Measurements from ENCODE around the gene KCNH5. TPM values are rescaled to one million over a fixed set of nuclear protein-coding genes. Genes with fewer than 3 reads are reported as not detected.
"Not testable (repeated sequence)": the region's sequence is repeated elsewhere in the genome, so short reads cannot be mapped to it uniquely, and the experiment has no call there.

Gene KCNH5
- total RNA-seq, 1 donor from 2014 or later = 2.4 TPM

DNA sequence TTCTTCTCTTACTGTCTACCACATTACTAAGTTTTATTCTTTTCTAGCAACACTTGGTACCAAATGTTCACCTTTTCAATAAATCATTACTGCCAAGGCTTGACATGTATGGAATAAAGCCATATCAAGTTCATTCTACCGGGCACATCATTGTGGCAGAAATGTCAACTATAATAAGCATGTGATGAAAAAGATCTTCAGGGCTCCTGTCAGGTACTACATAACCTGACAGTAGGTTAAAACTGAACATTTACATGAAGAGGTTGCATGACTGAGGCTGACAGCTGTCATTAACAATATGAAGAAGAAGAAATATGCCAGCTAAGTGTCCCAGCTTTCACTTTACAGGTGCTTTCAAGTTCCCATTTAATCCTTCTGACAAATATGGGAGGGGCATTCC lies 178.9 kb downstream of the KCNH5 start:
- Histone ChIP-seq H3K4me2 (ENCODE audit: low read length) (no peak overlapping the region), H3K4me3 (ENCODE audit: insufficient read depth, low read depth, low read length) (no peak overlapping the region), H3K4me1 (ENCODE audit: insufficient read depth, low read length) (no peaks in the 10 kb centered on the region), H3K36me3 (ENCODE audit: insufficient read depth, low read length) (no peaks in the 10 kb centered on the region), H3K27ac (ENCODE audit: low read depth, low read length) (no peak overlapping the region), H4K20me1 (ENCODE audit: insufficient read depth, low read length) (no peaks in the 10 kb centered on the region), H3K27me3 (ENCODE audit: insufficient read depth, low read length) (no peaks in the 10 kb centered on the region), H2AFZ (ENCODE audit: low read depth, low read length) (no peak overlapping the region), H3K9ac (ENCODE audit: low read length) (no peak overlapping the region), H3K79me2 (ENCODE audit: insufficient read depth, low read length) (no peaks in the 10 kb centered on the region), H3K9me3 (ENCODE audit: insufficient read depth, low read depth, low read length) (no peaks in the 10 kb centered on the region)
- peaks cover 4% of the 10 kb centered on the region for H3K9me3 Mint-ChIP-seq (ENCODE audit: unreplicated experiment)
- H3K36me3 Mint-ChIP-seq (ENCODE audit: low read depth, unreplicated experiment) = no peaks in the 10 kb centered on the region
- DNase-seq (ENCODE audit: low read depth) (no peak), FAIRE-seq (no peak)
- no peak overlapping the region for H3K27ac Mint-ChIP-seq (ENCODE audit: unreplicated experiment)
- no peaks in the 10 kb centered on the region for H3K4me1 Mint-ChIP-seq (ENCODE audit: low read depth, unreplicated experiment)
- peaks cover 3% of the 10 kb centered on the region for H3K27me3 Mint-ChIP-seq (ENCODE audit: low read depth, unreplicated experiment)
- no peak overlapping the region for H3K4me3 Mint-ChIP-seq (ENCODE audit: unreplicated experiment)
- TF ChIP-seq, protein P1, sequence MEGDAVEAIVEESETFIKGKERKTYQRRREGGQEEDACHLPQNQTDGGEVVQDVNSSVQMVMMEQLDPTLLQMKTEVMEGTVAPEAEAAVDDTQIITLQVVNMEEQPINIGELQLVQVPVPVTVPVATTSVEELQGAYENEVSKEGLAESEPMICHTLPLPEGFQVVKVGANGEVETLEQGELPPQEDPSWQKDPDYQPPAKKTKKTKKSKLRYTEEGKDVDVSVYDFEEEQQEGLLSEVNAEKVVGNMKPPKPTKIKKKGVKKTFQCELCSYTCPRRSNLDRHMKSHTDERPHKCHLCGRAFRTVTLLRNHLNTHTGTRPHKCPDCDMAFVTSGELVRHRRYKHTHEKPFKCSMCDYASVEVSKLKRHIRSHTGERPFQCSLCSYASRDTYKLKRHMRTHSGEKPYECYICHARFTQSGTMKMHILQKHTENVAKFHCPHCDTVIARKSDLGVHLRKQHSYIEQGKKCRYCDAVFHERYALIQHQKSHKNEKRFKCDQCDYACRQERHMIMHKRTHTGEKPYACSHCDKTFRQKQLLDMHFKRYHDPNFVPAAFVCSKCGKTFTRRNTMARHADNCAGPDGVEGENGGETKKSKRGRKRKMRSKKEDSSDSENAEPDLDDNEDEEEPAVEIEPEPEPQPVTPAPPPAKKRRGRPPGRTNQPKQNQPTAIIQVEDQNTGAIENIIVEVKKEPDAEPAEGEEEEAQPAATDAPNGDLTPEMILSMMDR (IDR thresholded peaks at IDR 0.05; ENCODE audit: insufficient read depth, low read depth, low read length) = no peak
- no peak for TF ChIP-seq EZH2 (IDR thresholded peaks at IDR 0.05; ENCODE audit: insufficient read depth, low read length)

DNA sequence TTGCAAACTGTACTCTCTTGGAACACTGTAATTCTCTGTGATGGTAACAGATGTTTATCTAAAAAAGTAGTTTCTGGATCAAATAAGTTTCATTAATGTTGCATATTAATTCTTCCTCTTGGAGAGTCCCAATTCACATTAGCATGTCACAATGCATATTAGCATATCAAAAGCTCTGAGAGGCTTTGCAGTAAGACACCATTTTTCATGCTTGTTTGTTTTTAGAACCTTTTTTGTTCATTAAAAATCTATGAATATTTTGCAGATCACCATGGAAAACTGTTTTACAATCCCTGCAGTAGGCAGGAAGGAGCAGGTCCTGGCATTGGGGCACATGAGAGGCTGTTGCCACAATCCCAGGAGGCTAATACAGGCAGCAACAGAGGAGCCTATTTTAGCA lies 180.7 kb downstream of the KCNH5 start:
- H3K4me3 ChIP-seq (ENCODE audit: insufficient read depth, low read depth, low read length) = no peak overlapping the region
- no peak overlapping the region for H3K27ac Mint-ChIP-seq (ENCODE audit: unreplicated experiment)
- H3K4me1 Mint-ChIP-seq (ENCODE audit: low read depth, unreplicated experiment) = no peaks in the 10 kb centered on the region
- H3K36me3 Mint-ChIP-seq (ENCODE audit: low read depth, unreplicated experiment) = no peaks in the 10 kb centered on the region
- H3K27ac ChIP-seq (ENCODE audit: low read depth, low read length) = no peak overlapping the region
- H4K20me1 ChIP-seq (ENCODE audit: insufficient read depth, low read length) = no peaks in the 10 kb centered on the region
- FAIRE-seq (no peak), DNase-seq (ENCODE audit: low read depth) (no peak)
- no peaks in the 10 kb centered on the region for H3K4me1 ChIP-seq (ENCODE audit: insufficient read depth, low read length)
- no peaks in the 10 kb centered on the region for H3K36me3 ChIP-seq (ENCODE audit: insufficient read depth, low read length)
- no peak overlapping the region for H3K9ac ChIP-seq (ENCODE audit: low read length)
- H3K9me3 ChIP-seq (ENCODE audit: insufficient read depth, low read depth, low read length) = no peaks in the 10 kb centered on the region
- H3K4me3 Mint-ChIP-seq (ENCODE audit: unreplicated experiment) = no peak overlapping the region
- no peaks in the 10 kb centered on the region for H3K27me3 ChIP-seq (ENCODE audit: insufficient read depth, low read length)
- H3K4me2 ChIP-seq (ENCODE audit: low read length) = no peak overlapping the region
- no peak for TF ChIP-seq EZH2 (IDR thresholded peaks at IDR 0.05; ENCODE audit: insufficient read depth, low read length)
- TF ChIP-seq, protein P1 (IDR thresholded peaks at IDR 0.05; ENCODE audit: insufficient read depth, low read depth, low read length) = no peak
- H3K79me2 ChIP-seq (ENCODE audit: insufficient read depth, low read length) = no peaks in the 10 kb centered on the region
- H3K9me3 Mint-ChIP-seq (ENCODE audit: unreplicated experiment) = peaks cover 4% of the 10 kb centered on the region
- H2AFZ ChIP-seq (ENCODE audit: low read depth, low read length) = no peak overlapping the region
- H3K27me3 Mint-ChIP-seq (ENCODE audit: low read depth, unreplicated experiment) = peaks cover 3% of the 10 kb centered on the region

DNA sequence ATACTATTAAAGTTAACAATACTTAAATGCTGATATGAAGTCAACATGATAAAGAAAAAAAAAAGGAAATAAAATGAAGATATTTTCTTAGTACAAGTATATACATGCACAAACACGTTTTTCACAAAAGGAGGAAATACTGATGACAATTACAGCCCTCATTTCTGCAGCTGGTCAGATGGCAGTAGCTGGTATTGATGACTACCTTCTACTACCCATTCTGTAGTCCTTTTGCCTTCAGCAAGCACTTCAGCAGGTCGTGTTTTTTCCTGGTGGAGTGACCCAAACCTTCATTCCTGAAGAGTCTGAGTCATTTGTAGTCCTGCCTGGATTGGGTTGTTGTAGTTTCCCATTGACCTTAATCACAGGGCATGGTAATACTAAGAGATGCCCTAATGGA lies 187.2 kb downstream of the KCNH5 start:
- H3K9me3 ChIP-seq (ENCODE audit: insufficient read depth, low read depth, low read length); H3K4me1 Mint-ChIP-seq (ENCODE audit: low read depth, unreplicated experiment); H3K27ac ChIP-seq (ENCODE audit: low read depth, low read length); H2AFZ ChIP-seq (ENCODE audit: low read depth, low read length); H3K9ac ChIP-seq (ENCODE audit: low read length); H3K27me3 Mint-ChIP-seq (ENCODE audit: low read depth, unreplicated experiment); H4K20me1 ChIP-seq (ENCODE audit: insufficient read depth, low read length); H3K4me2 ChIP-seq (ENCODE audit: low read length); H3K79me2 ChIP-seq (ENCODE audit: insufficient read depth, low read length); H3K36me3 ChIP-seq (ENCODE audit: insufficient read depth, low read length); FAIRE-seq; H3K9me3 Mint-ChIP-seq (ENCODE audit: unreplicated experiment); H3K4me3 ChIP-seq (ENCODE audit: insufficient read depth, low read depth, low read length); H3K36me3 Mint-ChIP-seq (ENCODE audit: low read depth, unreplicated experiment); H3K4me3 Mint-ChIP-seq (ENCODE audit: unreplicated experiment); H3K27me3 ChIP-seq (ENCODE audit: insufficient read depth, low read length); H3K27ac Mint-ChIP-seq (ENCODE audit: unreplicated experiment); DNase-seq (ENCODE audit: low read depth); H3K4me1 ChIP-seq (ENCODE audit: insufficient read depth, low read length): not testable (repeated sequence)

Data from astrocyte (in vitro differentiated cells and primary cell).